ENCODE measurements around the gene SH3D19. TPM values are rescaled to one million over a fixed set of nuclear protein-coding genes. Genes with fewer than 3 reads are reported as not detected.
A peak's percentile ranks its signal among the peaks of the same experiment; 100 is the strongest.
"Not testable (repeated sequence)": the region's sequence is repeated elsewhere in the genome, so short reads cannot be mapped to it uniquely, and the experiment has no call there.

SH3D19 gene
- total RNA-seq, 1 donor, result 46.6 TPM

GRCh38 chr4:151093203-151093602, 232.2 kb downstream of the SH3D19 start:
- H3K4me3 ChIP-seq (ENCODE audit: low read depth, low read length), result no peak overlapping the region
- no peak for TF ChIP-seq CTCF (IDR thresholded peaks at IDR 0.05; ENCODE audit: insufficient read depth, low read depth, low read length)
- no peak for DNase-seq (ENCODE audit: low read depth)

GRCh38 chr4:151092488-151092887, 232.9 kb downstream of the SH3D19 start:
- no peak for DNase-seq (ENCODE audit: low read depth)
- no peak for TF ChIP-seq CTCF (IDR thresholded peaks at IDR 0.05; ENCODE audit: insufficient read depth, low read depth, low read length)
- no peak overlapping the region for H3K4me3 ChIP-seq (ENCODE audit: low read depth, low read length)

GRCh38 chr4:151091047-151091446, 234.4 kb downstream of the SH3D19 start:
- H3K4me3 ChIP-seq (ENCODE audit: low read depth, low read length), result no peak overlapping the region
- TF ChIP-seq CTCF (IDR thresholded peaks at IDR 0.05; ENCODE audit: insufficient read depth, low read depth, low read length), result no peak
- DNase-seq (ENCODE audit: low read depth), result no peak

- DNase-seq (ENCODE audit: low read depth), result no peak
- H3K4me3 ChIP-seq (ENCODE audit: low read depth, low read length), result no peak overlapping the region
- no peak for TF ChIP-seq CTCF (IDR thresholded peaks at IDR 0.05; ENCODE audit: insufficient read depth, low read depth, low read length)
Observed at GRCh38 chr4:151087467-151087866, 237.9 kb downstream of the SH3D19 start.

GRCh38 chr4:151077978-151078377, 247.4 kb downstream of the SH3D19 start:
- not testable (repeated sequence) for H3K4me3 ChIP-seq (ENCODE audit: low read depth, low read length); DNase-seq (ENCODE audit: low read depth)

- DNase-seq (ENCODE audit: low read depth), result no peak
- no peak overlapping the region for H3K4me3 ChIP-seq (ENCODE audit: low read depth, low read length)
- TF ChIP-seq CTCF (IDR thresholded peaks at IDR 0.05; ENCODE audit: insufficient read depth, low read depth, low read length), result no peak
Observed at GRCh38 chr4:151074416-151074916, 250.9 kb downstream of the SH3D19 start.

Small RNA genes within 50 kb of the gene (small RNA-seq; reads per million reads assigned to genes)
- gene AC104819.2, result not detected
- not detected for gene RNU6-1282P
- not detected for gene SNORD73A
- 8.5 reads per million, percentile 89 among the genes with 10 or more reads in this experiment for gene SNORD73B

Other genes with a start within 250 kb of the SH3D19 start
- gene RPS3A, start 226.0 kb downstream of the SH3D19 start, total RNA-seq, result 1,579 and 1,904 TPM in 2 replicates
- not detected in 2 replicates for gene PRSS48, start 48.4 kb downstream of the SH3D19 start, total RNA-seq
- under 0.01 and 0.32 TPM in 2 replicates for gene FHIP1A, start 83.6 kb upstream of the SH3D19 start, total RNA-seq

Measured in fibroblast of villous mesenchyme (primary cell).